Pulmonary artery endothelial cell (primary cell): ENCODE data around the gene NR2E1. TPM values are rescaled to one million over a fixed set of nuclear protein-coding genes. Genes with fewer than 3 reads are reported as not detected.

Experiments used
- DNase-seq: peaks from one replicate; pipeline ENCODE4 v3.0.0-alpha.2; 2011; ENCODE audit warnings: low read depth, low spot score
- total RNA-seq: library from RNA; depleted of rRNA; stranded (reverse); fragments of >200 nt; gene quantifications from 2 replicates; pipeline ENCODE4 v1.2.3, GENCODE V29; 2014

Gene NR2E1
- total RNA-seq, 1 donor from 2014 or later: not detected

- DNase-seq: no peak
Observed at GRCh38 chr6:108207013-108207412, 41.2 kb downstream of the NR2E1 start.

GRCh38 chr6:108209738-108210137 lies 43.9 kb downstream of the NR2E1 start:
- no peak for DNase-seq

- DNase-seq: no peak
Observed at GRCh38 chr6:108210556-108210955, 44.7 kb downstream of the NR2E1 start.

- no peak for DNase-seq
Observed at GRCh38 chr6:108211671-108212070, 45.8 kb downstream of the NR2E1 start.

GRCh38 chr6:108222064-108222463 lies 56.2 kb downstream of the NR2E1 start:
- DNase-seq: no peak

GRCh38 chr6:108222504-108222903 lies 56.7 kb downstream of the NR2E1 start:
- no peak for DNase-seq

GRCh38 chr6:108227290-108227689 lies 61.5 kb downstream of the NR2E1 start:
- no peak for DNase-seq

GRCh38 chr6:108228416-108228815 lies 62.6 kb downstream of the NR2E1 start:
- no peak for DNase-seq

- no peak for DNase-seq
Observed at GRCh38 chr6:108235127-108235526, 69.3 kb downstream of the NR2E1 start.

- DNase-seq: no peak
Observed at GRCh38 chr6:108236791-108237190, 71.0 kb downstream of the NR2E1 start.

GRCh38 chr6:108238322-108238721 lies 72.5 kb downstream of the NR2E1 start:
- no peak for DNase-seq

Other genes with a start within 250 kb of the NR2E1 start
- 16.4 and 19.1 TPM in 2 replicates for gene SEC63, start 207.8 kb upstream of the NR2E1 start, total RNA-seq
- 18.4 and 41.6 TPM in 2 replicates for gene OSTM1, start 91.3 kb upstream of the NR2E1 start, total RNA-seq
- 162 and 192 TPM in 2 replicates for gene SNX3, start 95.0 kb downstream of the NR2E1 start, total RNA-seq
- gene AFG1L, start 129.0 kb downstream of the NR2E1 start, total RNA-seq: 1.7 and 2.5 TPM in 2 replicates